Measurements from ENCODE around the gene SWAP70.

DNA sequence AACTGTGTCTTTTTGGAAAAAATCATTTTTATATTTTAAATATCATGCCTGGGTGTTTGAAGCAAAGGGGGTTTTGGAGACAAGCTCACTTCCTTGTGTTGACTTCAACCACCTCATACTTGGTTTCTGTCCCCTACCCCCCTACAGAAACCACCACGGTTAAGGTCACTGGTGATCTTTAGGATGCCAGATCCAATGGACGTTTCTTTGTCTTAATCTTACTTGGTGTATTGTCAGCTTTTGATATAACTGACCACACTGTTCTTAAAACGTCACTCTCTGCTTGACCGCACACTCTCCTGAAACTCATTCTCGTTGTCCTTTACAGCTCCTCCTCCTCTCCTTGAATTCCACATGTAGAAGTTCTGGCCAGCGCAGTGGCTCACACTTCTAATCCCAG, 34.8 kb upstream of the SWAP70 start:
- TF ChIP-seq, protein P1, sequence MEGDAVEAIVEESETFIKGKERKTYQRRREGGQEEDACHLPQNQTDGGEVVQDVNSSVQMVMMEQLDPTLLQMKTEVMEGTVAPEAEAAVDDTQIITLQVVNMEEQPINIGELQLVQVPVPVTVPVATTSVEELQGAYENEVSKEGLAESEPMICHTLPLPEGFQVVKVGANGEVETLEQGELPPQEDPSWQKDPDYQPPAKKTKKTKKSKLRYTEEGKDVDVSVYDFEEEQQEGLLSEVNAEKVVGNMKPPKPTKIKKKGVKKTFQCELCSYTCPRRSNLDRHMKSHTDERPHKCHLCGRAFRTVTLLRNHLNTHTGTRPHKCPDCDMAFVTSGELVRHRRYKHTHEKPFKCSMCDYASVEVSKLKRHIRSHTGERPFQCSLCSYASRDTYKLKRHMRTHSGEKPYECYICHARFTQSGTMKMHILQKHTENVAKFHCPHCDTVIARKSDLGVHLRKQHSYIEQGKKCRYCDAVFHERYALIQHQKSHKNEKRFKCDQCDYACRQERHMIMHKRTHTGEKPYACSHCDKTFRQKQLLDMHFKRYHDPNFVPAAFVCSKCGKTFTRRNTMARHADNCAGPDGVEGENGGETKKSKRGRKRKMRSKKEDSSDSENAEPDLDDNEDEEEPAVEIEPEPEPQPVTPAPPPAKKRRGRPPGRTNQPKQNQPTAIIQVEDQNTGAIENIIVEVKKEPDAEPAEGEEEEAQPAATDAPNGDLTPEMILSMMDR (conservative IDR thresholded peaks at IDR 0.05 in 1 of 2, IDR thresholded peaks at IDR 0.05 in 1 of 2; ENCODE audit: extremely low read depth in 1 of 2, insufficient read depth in 1 of 2, low read depth in 1 of 2, low read length in 2 of 2) = no peak
- TF ChIP-seq EZH2 (IDR thresholded peaks at IDR 0.05; ENCODE audit: borderline replicate concordance, low read length) = no peak

Measured in mammary epithelial cell (primary cell).